ENCODE measurements around the gene PIP5K1C. TPM values are rescaled to one million over a fixed set of nuclear protein-coding genes. Genes with fewer than 3 reads are reported as not detected.

PIP5K1C gene
- total RNA-seq = 43.7 and 67.4 TPM in 2 replicates

GRCh38 chr19:3700242-3701032 lies at the start of gene PIP5K1C:
Gene PIP5K1C, minus strand, starts transcription at chr19:3700468. Its CDS starts 78 bp downstream, at chr19:3700390.

GRCh38 chr19:3708207-3708931 lies 8.1 kb upstream of the PIP5K1C start, which contains the start of gene TJP3:
Gene TJP3, plus strand, starts transcription at chr19:3708384. Its CDS starts 20,049 bp downstream, at chr19:3728433.

GRCh38 chr19:3626473-3627350 lies 73.6 kb downstream of the PIP5K1C start, which contains the start of gene CACTIN:
Gene CACTIN, minus strand, starts transcription at chr19:3626790. Its CDS starts 28 bp downstream, at chr19:3626762.

GRCh38 chr19:3606690-3607289 lies 93.5 kb downstream of the PIP5K1C start, which contains the start of gene TBXA2R:
Gene TBXA2R, minus strand, starts transcription at chr19:3606875. Its CDS starts 6,241 bp downstream, at chr19:3600634.

GRCh38 chr19:3585301-3586126 lies 114.8 kb downstream of the PIP5K1C start, which contains the start of gene GIPC3:
Gene GIPC3, plus strand, starts transcription at chr19:3585478. Its CDS starts 120 bp downstream, at chr19:3585598.

Other genes starting within 250 kb of the PIP5K1C start
- 3.2 TPM in 1 of 2 replicates, not detected in the other for gene SMIM24, start 219.9 kb downstream of the PIP5K1C start, total RNA-seq
- not detected in 2 replicates for gene SMIM44, start 217.0 kb downstream of the PIP5K1C start, total RNA-seq
- 19.5 and 32.6 TPM in 2 replicates for gene DOHH, start 199.8 kb downstream of the PIP5K1C start, total RNA-seq
- 38.2 and 76.3 TPM in 2 replicates for gene FZR1, start 194.2 kb downstream of the PIP5K1C start, total RNA-seq
- not detected in 2 replicates for gene TEKTIP1, start 161.3 kb downstream of the PIP5K1C start, total RNA-seq
- gene MFSD12, start 142.9 kb downstream of the PIP5K1C start, total RNA-seq = 287 and 301 TPM in 2 replicates
- gene HMG20B, start 127.5 kb downstream of the PIP5K1C start, total RNA-seq = 131 and 145 TPM in 2 replicates
- gene GIPC3, start 115.0 kb downstream of the PIP5K1C start, total RNA-seq = 0.49 and 0.89 TPM in 2 replicates
- 2.8 and 2.9 TPM in 2 replicates for gene TBXA2R, start 93.6 kb downstream of the PIP5K1C start, total RNA-seq
- gene CACTIN, start 73.7 kb downstream of the PIP5K1C start, total RNA-seq = 34.7 and 35.1 TPM in 2 replicates
- gene TJP3, start 7.9 kb upstream of the PIP5K1C start, total RNA-seq = 2.5 TPM in 1 of 2 replicates, not detected in the other
- gene APBA3, start 61.2 kb upstream of the PIP5K1C start, total RNA-seq = 26.7 and 35.7 TPM in 2 replicates
- 72.1 and 76.9 TPM in 2 replicates for gene MRPL54, start 62.2 kb upstream of the PIP5K1C start, total RNA-seq
- gene RAX2, start 71.8 kb upstream of the PIP5K1C start, total RNA-seq = not detected in 2 replicates
- gene MATK, start 85.9 kb upstream of the PIP5K1C start, total RNA-seq = 0.13 TPM in 1 of 2 replicates, not detected in the other
- gene ZFR2, start 168.6 kb upstream of the PIP5K1C start, total RNA-seq = not detected in 2 replicates
- gene ATCAY, start 180.2 kb upstream of the PIP5K1C start, total RNA-seq = not detected in 2 replicates
- not detected in 2 replicates for gene NMRK2, start 232.6 kb upstream of the PIP5K1C start, total RNA-seq

All from mesangial cell (primary cell).